Mucosa of descending colon (tissue), 3 donors: ENCODE measurements around the gene PDCD7. TPM values are rescaled to one million over a fixed set of nuclear protein-coding genes. Genes with fewer than 3 reads are reported as not detected.
"Not testable (repeated sequence)": the region's sequence is repeated elsewhere in the genome, so short reads cannot be mapped to it uniquely, and the experiment has no call there.

Experiments
- ATAC-seq: fragments of 200-7000 bp; cut with Tn5 transposase; one replicate; pipeline ENCODE4 v1.9.1; 2020; ENCODE audit warnings: mild to moderate bottlenecking, moderate library complexity
- DNase-seq, 3 donors: peaks; one replicate each; pipeline ENCODE4 v3.0.0-alpha.2; 2020
- H3K36me3 ChIP-seq: fragments of 200-600 bp; one replicate; pipeline ENCODE4 v1.8.0; 2021; ENCODE audit warnings: low read depth, mild to moderate bottlenecking
- H3K4me1 ChIP-seq: fragments of 200-600 bp; one replicate; pipeline ENCODE4 v1.8.0; 2021; ENCODE audit warnings: low read depth, mild to moderate bottlenecking
- H3K4me3 ChIP-seq: fragments of 200-600 bp; one replicate; pipeline ENCODE4 v1.8.0; 2021; ENCODE audit warnings: mild to moderate bottlenecking
- H3K9me3 ChIP-seq: fragments of 200-600 bp; one replicate; pipeline ENCODE4 v1.8.0; 2021; ENCODE audit warnings: mild to moderate bottlenecking
- CTCF ChIP-seq: fragments of 200-600 bp; IDR thresholded peaks from one replicate; pipeline ENCODE4 v1.8.0; 2022; ENCODE audit warnings: antibody characterized with exemption, mild to moderate bottlenecking
- intact Hi-C, 2 donors: fragments of 100-400 bp; cut with DNase I in 1 of 2; cut with micrococcal nuclease in 1 of 2; formaldehyde crosslinking; loops; one replicate each; pipeline versions ENCODE4 v1.11.0 to v1.11.1; 2022; cut with DNase I, micrococcal nuclease
- total RNA-seq, 3 donors: library from RNA; stranded (reverse); fragmentation: NEBNext Ultra II Directional in 2 of 3; extraction: Animal tissue kit (Norgen Biotek cat#: 25700) in 2 of 3; gene quantifications; one replicate each; pipeline versions ENCODE4 v1.2.1 to v1.2.4, GENCODE V29; 2021 to 2023
- donor health status: DM: no; HTN: no; CAD: no; lungs with moderate emphysema.
- donor health status: DM: no; HTN: no; CAD: no.
- donor health status: DM: no; HTN: yes; CAD: no.

Gene PDCD7
- total RNA-seq, 3 donors from 2014 or later: 12.0 to 32.9 (median 13.4) TPM

- peak; percentile 88 to 92 (median 90) for DNase-seq
Observed at GRCh38 chr15:65077981-65078352, 55.6 kb downstream of the PDCD7 start.

GRCh38 chr15:65077291-65077980 is 56.2 kb downstream of the PDCD7 start:
- H3K9me3 ChIP-seq: no peaks in the 10 kb centered on the region
- H3K4me1 ChIP-seq: peaks cover 15% of the 10 kb centered on the region
- TF ChIP-seq CTCF: no peak
- intact Hi-C loops: no loop called here
- H3K4me3 ChIP-seq: no peak overlapping the region
- H3K36me3 ChIP-seq: no peaks in the 10 kb centered on the region
- DNase-seq (no peak), ATAC-seq (no peak)

More at GRCh38 chr15:65077981-65078352, 55.6 kb downstream of the PDCD7 start:
- intact Hi-C loops: loop anchor here in 1 of 2 donors (2.0 kb wide), 1 partner anchor 45 kb away; no protein-coding TSS in a partner anchor
- Histone ChIP-seq H3K4me1 (peaks cover 17% of the 10 kb centered on the region), H3K36me3 (no peaks in the 10 kb centered on the region), H3K9me3 (no peaks in the 10 kb centered on the region), H3K4me3 (no peak overlapping the region)
- peak; percentile 91 for ATAC-seq
- TF ChIP-seq CTCF: peak; percentile 65

DNA sequence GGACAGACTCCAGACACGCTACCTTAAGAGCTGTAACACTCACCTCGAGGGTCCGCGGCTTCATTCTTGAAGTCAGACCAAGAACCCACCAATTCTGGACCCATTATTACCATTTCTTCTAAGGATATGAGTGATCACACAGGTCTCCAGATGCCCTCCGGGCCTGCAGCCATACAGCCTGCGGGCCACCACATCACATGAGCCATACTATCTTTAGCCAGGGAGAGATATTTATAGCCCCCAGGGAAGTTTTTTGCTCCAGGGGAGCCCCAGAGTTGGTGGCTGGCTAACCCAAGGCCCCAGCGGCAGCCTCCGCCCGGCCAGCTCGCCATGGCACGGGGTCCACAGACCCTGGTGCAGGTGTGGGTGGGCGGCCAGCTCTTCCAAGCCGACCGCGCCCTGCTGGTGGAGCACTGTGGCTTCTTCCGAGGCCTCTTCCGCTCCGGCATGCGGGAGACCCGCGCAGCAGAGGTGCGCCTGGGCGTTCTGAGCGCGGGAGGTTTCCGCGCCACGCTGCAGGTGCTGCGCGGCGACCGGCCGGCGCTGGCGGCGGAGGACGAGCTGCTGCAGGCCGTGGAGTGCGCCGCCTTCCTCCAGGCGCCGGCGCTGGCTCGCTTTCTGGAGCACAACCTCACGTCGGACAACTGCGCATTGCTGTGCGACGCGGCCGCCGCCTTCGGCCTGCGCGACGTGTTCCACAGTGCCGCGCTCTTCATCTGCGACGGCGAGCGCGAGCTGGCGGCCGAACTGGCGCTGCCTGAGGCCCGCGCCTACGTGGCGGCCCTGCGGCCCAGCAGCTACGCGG is 56.9 kb downstream of the PDCD7 start, which contains the start of gene KBTBD13:
Gene KBTBD13 (plus strand): TSS at position 261 of the 805 bp plus-strand sequence. CDS start 70 bp downstream, at position 331.
- ATAC-seq (no peak), DNase-seq (no peak)
- TF ChIP-seq CTCF: no peak
- Histone ChIP-seq H3K36me3 (no peaks in the 10 kb centered on the region), H3K4me1 (peaks cover 7% of the 10 kb centered on the region), H3K9me3 (no peaks in the 10 kb centered on the region), H3K4me3 (no peak within 1 kb of the TSS)
- intact Hi-C loops: no loop called here

GRCh38 chr15:65075607-65076395 is 57.8 kb downstream of the PDCD7 start:
- ATAC-seq, H3K4me1 ChIP-seq, H3K9me3 ChIP-seq, DNase-seq, H3K4me3 ChIP-seq, H3K36me3 ChIP-seq, intact Hi-C loops: not testable (repeated sequence)

GRCh38 chr15:65074946-65075345 is 58.7 kb downstream of the PDCD7 start:
- H3K4me1 ChIP-seq, intact Hi-C loops: not testable (repeated sequence)

DNA sequence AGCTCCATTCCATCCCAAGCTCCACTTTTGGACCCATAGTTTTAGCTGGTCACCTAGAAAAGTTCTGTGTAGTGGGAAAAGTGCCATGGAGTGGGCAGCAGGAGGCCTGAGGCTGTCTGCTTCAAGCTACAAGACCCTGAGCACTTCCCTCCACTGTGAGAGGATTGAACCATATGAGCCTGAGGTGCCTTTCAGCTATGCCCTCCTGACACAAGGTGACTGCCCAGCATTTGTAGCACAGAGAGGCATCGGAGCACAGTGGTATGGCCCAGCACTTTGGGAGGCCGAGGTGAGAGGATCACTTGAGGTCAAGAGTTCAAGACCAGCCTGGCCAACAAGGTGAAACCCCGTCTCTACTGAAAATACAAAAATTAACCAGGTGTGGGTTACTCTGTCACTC is 61.0 kb downstream of the PDCD7 start:
- ATAC-seq (no peak), DNase-seq (no peak)
- H3K4me1 ChIP-seq: no peaks in the 10 kb centered on the region
- intact Hi-C loops: no loop called here
- H3K36me3 ChIP-seq: no peaks in the 10 kb centered on the region
- H3K9me3 ChIP-seq: no peaks in the 10 kb centered on the region
- no peak for TF ChIP-seq CTCF
- H3K4me3 ChIP-seq: no peak overlapping the region

More at GRCh38 chr15:65074946-65075345, 58.7 kb downstream of the PDCD7 start:
- not testable (repeated sequence) for H3K9me3 ChIP-seq, H3K36me3 ChIP-seq, ATAC-seq, DNase-seq, H3K4me3 ChIP-seq
